Measurements from ENCODE around the gene NUDT22.

Gene NUDT22

DNA sequence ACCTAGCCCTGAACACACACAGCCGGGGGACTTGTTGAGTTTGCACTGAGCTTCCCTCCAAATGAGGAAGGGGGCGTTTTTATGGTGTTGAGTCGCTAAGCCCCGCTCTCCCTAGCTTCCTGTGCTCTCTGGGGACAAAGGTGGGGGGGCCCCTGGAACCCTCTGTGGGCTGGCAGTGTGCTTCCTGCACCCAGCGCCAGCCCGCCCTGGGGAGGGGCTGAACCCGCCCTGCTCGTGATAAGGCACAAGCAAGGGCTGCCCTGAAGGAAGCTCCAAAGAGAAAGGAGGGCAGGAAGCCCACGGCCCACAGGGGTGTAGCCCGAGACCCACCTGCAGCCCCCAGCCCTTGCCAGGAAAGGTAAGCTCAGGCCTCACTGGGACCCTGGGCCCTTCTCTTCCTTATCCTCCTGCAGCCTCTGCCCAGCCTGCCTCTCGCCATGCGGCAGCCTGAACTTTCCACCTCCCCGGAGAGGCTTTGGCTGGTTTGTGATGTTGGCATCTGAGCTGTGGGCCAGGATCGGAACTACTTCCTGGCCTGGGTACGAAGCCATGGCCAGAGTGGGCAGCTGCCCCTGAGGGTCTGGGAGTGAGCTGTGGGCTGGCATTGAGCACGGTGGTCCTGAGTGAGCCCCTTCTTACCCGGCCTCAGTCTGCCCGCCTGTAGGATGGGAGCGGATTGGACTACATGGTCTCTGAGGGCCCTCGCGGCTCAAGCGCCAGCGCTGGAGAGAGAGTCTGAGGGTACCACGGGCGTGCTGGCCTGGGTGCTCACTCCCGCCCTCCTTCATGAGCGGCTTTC lies 19.4 kb upstream of the NUDT22 start, which contains the start of gene FERMT3:
Gene FERMT3, plus strand, starts transcription at position 265 of the 799 bp plus-strand sequence. CDS start 644 bp downstream, outside the sequence.
- peak; percentile 49 to 65 for DNase-seq (ENCODE audit: low read depth in 1 of 2, low spot score in 1 of 2)

DNA sequence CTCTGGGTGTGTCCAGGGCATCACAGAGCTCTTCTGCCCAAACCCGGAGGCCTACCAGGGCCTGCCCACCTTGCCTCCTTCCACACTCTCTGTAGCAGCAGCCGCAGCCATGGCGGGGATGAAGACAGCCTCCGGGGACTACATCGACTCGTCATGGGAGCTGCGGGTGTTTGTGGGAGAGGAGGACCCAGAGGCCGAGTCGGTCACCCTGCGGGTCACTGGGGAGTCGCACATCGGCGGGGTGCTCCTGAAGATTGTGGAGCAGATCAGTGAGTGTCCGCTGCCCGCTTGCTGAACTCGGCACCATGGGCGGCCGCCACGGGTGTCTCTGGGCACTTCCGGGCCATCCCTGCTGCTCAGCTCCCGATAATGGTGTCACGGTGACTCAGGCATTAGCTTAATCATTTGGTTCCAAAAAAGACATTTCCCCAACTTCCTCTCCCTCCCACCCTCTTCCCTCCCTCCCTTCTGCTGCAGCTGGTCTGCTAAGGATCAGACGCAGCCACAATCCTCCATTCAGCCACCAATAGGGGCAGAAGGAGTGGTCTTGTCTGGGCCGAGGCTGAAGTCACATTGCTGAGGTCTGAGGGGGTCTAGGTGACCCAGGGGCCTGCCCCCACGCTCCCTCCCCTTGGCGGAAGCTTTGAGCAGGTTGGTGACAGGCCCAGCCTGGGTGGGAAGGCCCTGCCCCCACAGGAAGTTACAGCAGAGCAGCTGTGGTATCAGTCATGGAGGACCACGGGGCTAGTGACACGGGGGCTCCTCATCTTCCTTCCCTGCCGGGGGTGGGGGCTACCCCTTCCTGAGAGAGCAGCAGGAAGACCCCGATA lies 18.6 kb upstream of the NUDT22 start:
- peak; percentile 54 to 66 for DNase-seq (ENCODE audit: low read depth in 1 of 2, low spot score in 1 of 2)

DNA sequence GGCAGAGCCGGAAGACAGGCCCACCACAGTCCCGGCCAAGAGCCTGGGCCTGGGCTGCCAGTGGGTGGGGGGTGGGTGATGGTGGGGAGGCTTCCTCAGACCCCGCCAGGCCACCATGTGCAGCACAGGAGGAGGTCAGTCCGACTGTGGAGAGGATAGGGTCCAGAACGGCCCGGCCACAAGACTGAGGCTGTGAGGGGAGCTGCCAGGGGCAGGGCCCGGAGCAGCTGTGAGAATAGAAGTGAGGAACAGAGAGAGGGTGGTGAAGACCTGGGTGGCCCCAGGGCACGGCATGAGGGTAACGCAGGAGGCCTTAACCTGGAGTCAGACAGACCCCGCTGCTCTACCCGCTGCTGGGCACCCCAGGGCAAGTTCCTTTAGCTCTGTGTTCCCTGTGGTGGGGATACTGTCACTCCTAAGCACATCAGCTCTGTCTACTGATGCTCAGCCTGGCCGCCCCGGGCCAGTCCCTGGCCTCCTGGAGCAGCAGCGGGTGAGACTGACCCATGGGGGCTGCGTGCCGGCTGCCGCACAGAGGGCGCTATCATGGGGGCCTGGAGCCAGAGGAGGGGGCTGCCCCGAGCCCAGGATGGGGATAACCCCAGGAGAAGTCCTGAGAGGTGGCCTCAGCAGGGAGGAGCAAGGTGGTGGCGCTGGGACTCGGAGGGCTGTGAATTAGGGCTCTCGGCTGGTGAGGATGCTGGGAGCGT lies 17.8 kb upstream of the NUDT22 start:
- no peak for DNase-seq (ENCODE audit: low read depth in 1 of 2, low spot score in 1 of 2)

DNA sequence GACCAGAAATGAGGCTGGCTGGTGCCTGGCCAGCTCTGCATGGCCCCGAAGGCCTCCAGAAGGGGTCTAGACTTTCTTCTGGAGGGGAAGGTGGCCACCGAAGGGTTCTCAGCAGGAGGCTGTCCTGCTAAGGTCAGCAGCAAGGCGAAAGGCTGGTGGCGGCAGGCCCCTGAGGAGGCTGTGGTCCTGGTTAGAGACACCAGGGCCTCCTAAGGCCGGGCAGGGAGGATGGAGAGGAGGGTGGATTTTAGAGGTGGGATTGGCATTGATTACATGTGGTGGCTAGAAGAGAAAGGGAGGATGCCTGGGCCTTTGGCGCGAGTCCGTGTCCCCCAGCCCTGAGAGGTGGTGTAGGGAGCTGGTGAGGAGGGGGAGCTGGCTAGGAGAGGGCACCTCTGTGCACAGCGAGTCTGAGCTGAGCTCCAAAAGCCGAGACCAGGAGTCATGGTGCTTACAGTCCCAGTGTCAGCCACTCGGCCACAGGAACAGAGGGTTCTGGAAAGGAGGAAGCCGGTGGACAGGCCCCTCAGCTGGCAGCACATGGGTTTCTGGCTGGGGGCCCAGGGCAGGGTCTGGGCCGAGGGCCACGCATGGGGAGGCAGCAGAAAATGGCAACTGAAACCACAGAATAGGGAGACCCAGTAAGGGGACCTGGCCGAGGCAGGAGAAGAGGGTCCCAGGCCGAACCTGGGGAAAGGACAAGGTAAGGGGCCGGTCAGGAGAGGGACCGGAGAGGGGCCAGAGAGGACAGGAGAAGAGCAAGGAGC lies 17.1 kb upstream of the NUDT22 start:
- no peak for DNase-seq (ENCODE audit: low read depth in 1 of 2, low spot score in 1 of 2)

DNA sequence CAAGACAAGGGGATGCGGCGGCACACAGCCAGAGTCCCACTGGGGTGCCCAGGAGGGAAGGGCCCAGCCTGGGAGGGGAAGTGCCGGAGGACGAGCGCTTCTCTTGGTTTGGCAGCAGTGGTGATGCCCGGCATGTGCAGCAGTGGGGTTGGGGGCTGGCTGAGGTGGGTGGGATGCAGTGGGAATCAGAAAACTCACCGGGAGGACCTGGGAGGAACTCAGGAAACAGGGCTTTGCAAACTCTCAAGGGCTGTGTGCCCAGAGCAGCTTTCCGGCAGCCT lies 16.6 kb upstream of the NUDT22 start:
- DNase-seq (ENCODE audit: low read depth in 1 of 2, low spot score in 1 of 2): no peak

DNA sequence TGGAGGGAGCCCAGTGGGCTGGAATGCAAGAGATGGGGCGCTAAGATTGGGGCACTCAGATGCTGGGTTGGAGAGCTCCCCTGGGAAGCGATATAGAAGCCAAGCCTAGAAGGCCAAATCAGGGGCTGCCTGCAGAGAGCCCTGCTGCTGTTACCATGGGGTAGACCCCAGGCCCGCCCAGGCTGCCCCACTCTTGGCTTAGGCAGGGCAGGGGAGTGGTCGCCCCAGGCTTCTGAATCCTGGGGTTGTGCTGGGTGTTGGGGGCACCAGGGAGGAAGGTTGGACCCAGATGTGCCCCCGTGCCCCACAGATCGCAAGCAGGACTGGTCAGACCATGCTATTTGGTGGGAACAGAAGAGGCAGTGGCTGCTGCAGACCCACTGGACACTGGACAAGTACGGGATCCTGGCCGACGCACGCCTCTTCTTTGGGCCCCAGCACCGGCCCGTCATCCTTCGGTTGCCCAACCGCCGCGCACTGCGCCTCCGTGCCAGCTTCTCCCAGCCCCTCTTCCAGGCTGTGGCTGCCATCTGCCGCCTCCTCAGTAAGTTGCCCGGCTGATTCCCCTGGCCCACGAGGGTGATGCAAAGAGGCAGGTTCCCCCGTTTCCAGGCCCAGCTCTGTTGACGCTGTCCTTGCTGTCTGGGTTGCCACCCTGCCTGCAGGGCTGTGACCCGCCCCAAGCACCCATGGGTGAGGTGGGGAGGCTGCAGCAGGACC lies 15.6 kb upstream of the NUDT22 start:
- DNase-seq (ENCODE audit: low read depth in 1 of 2, low spot score in 1 of 2): no peak

DNA sequence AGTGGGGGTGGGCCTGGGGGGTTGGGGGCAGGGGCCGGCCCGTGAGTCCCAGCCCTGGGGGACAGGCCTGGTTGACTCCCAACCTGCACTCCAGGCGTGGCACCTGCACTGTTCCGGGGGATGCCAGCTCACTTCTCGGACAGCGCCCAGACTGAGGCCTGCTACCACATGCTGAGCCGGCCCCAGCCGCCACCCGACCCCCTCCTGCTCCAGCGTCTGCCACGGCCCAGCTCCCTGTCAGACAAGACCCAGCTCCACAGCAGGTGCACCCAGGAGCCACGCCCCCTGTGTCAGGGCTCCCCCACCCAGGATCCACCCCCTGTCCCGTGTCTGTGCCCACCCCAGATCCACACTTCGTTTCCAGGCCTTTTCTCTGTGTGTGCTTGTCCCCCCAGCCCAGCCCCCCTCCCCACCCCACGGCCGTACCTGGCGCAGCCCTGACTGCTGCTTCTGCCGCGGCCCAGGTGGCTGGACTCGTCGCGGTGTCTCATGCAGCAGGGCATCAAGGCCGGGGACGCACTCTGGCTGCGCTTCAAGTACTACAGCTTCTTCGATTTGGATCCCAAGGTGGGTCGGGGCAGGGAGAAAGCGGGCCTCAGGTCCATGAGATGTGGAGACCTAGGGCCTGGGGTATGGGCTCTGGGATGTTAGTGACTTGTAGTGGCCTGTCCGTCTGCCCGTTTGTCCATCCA lies 14.7 kb upstream of the NUDT22 start:
- DNase-seq (ENCODE audit: low read depth in 1 of 2, low spot score in 1 of 2): no peak

DNA sequence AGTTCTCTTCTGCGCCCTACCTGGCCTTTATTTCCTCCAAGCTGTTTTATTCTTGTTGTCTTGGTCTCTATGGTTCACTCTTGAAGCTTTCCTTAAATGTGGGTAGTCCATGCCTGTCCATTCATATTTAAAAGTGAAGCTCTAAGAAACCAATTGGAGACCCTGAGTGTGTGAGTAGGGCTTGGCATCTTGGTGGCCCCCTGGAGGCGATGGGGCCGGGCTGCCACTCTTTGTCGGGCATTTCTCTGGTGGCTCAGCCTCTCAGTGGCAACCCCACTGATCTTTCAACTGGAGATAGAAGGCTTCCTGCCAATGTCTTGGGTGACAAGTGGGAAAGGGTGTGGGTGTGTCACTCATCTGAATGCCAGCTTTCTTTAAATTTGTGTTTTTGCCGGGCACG lies 9.2 kb upstream of the NUDT22 start:
- no peak for DNase-seq (ENCODE audit: low read depth in 1 of 2, low spot score in 1 of 2)

DNA sequence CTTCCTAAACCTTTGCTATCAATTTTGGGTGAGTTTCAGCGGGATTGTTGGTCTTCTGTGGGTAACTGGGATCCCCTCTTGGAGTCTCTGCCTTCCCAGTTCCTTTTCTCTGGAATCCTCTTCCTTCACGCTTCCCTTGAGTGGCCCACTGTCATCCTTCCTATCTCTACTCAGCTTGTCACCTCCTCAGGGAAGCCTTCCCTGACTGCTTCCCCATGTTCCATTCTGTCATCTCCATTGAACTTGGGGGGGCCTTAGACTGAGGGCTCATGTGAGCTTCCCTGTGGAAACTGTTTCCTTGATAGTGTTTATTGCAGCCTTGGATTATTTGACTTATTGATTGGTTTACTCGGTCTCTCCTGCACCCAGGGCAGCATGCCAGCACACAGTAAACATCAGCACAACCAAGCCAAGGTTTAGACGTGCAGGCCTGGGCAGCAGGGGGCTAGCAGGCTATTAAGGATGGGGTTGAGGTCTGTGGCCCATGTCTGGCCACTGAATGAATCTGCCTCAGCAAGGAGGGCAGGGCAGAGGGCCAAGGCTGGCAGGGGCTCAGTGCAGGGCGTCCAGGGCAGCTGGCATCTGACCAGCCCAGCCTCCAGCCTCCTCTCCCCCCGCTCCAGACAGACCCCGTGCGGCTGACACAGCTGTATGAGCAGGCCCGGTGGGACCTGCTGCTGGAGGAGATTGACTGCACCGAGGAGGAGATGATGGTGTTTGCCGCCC lies 7.3 kb upstream of the NUDT22 start:
- no peak for DNase-seq (ENCODE audit: low read depth in 1 of 2, low spot score in 1 of 2)

DNA sequence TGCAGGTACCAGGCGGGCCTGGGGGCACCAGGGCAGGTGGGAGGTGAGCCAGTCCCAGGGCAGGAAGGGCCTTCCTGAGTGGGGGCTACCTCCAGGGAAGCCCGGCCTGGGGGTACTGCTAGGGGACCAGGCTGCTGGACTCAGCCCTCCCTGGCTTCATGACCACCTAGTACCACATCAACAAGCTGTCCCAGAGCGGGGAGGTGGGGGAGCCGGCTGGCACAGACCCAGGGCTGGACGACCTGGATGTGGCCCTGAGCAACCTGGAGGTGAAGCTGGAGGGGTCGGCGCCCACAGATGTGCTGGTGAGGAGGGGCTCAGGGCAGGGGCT lies 6.8 kb upstream of the NUDT22 start:
- DNase-seq (ENCODE audit: low read depth in 1 of 2, low spot score in 1 of 2): no peak

DNA sequence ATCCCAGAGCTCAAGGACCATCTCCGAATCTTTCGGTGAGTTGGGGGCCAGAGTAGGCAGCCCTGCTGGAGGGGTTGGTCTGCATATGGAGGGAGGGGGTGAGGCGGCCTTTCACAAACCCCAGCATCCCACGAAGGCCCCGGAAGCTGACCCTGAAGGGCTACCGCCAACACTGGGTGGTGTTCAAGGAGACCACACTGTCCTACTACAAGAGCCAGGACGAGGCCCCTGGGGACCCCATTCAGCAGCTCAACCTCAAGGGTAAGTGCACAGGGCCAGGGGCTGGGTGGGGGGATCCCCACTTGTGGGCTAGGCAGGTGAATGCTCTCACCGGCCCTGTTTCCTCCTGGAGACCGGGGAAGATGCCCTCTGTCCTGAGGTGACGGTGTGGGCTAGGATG lies 6.3 kb upstream of the NUDT22 start:
- no peak for DNase-seq (ENCODE audit: low read depth in 1 of 2, low spot score in 1 of 2)

DNA sequence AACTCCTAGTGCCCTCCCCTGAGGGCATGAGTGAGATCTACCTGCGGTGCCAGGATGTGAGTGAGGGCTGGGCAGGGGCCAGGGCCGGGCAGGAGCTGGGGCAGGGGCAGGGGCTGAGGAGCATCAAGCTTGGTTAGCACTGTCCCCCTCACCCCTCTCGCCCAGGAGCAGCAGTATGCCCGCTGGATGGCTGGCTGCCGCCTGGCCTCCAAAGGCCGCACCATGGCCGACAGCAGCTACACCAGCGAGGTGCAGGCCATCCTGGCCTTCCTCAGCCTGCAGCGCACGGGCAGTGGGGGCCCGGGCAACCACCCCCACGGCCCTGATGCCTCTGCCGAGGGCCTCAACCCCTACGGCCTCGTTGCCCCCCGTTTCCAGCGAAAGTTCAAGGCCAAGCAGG lies 5.8 kb upstream of the NUDT22 start:
- no peak for DNase-seq (ENCODE audit: low read depth in 1 of 2, low spot score in 1 of 2)

DNA sequence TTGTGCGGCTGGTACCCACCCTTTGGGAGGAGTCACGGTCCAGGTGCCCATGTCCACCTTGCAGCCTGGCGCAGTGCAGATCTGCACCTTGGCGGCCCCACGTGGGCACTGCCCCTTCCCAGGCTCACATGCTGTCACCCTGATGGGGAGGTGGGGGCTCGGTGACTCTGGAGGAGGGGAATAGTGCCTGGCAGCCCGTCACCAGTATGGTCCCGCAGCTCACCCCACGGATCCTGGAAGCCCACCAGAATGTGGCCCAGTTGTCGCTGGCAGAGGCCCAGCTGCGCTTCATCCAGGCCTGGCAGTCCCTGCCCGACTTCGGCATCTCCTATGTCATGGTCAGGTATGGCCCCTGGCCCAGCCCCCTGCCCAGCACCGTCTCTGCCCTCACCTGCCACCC lies 5.3 kb upstream of the NUDT22 start:
- DNase-seq (ENCODE audit: low read depth in 1 of 2, low spot score in 1 of 2): no peak

DNA sequence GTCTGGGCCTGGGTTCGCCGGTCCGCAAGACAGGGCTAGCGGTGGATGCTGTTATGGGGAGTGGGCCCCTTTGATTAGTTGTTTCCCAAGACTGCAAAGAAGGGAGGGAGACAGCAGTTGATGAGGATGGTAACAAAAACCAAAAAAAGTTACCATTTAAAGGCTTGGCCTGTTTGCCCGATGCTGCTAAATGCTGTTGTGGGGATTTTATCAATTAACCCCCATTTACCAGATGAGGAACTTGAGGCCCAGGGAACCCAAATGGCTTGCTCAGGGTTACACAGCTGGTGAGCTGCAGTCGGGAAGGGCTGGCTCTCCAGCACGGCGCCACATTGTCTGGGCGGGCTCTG lies 3.4 kb upstream of the NUDT22 start:
- DNase-seq (ENCODE audit: low read depth in 1 of 2, low spot score in 1 of 2): no peak

DNA sequence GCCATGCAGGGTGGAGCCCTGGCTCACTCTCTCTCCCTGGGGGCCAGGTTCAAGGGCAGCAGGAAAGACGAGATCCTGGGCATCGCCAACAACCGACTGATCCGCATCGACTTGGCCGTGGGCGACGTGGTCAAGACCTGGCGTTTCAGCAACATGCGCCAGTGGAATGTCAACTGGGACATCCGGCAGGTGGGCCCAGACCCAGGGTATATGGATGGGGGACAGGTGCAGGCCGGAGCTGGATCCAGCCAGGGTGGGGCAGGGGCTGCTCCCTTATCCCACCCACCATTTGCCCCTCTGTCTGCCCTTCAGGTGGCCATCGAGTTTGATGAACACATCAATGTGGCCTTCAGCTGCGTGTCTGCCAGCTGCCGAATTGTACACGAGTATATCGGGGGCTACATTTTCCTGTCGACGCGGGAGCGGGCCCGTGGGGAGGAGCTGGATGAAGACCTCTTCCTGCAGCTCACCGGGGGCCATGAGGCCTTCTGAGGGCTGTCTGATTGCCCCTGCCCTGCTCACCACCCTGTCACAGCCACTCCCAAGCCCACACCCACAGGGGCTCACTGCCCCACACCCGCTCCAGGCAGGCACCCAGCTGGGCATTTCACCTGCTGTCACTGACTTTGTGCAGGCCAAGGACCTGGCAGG lies 2.9 kb upstream of the NUDT22 start:
- no peak for DNase-seq (ENCODE audit: low read depth in 1 of 2, low spot score in 1 of 2)

DNA sequence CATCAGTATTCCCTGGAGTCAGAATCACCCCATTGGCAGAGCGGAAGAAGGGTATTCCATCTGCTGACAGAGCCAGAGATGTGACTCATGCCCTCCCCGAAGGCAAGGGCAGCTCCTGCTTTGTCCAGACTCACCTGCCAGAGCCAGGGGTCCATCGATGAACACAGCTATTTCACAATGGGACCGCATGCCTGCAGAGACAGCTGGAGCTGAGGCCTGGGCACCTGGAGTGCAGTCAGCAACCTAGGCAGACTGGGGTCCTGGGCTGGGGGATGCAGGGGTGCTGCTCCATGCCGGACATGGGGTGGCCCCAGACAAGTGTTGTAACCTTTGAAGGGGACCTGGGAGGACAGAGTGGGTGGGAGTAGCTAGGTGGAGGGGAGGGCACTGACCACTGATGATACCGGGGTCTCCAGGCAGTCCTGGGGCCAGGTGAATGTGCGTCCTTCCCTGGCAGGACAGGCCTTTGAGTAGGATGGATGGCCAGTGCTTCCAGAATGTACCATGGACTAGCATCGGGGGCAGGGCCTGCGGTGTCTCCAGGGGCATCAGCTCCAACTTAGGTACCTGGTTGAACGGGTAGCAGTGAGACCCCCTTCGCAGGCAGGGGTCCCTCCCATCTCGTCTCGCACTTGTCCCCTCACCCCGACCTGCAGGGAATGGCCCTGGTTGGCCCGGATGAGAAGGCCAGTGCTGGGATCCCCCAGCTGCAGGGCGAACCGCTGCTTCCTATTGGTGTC lies 1.8 kb upstream of the NUDT22 start:
- no peak for DNase-seq (ENCODE audit: low read depth in 1 of 2, low spot score in 1 of 2)

DNA sequence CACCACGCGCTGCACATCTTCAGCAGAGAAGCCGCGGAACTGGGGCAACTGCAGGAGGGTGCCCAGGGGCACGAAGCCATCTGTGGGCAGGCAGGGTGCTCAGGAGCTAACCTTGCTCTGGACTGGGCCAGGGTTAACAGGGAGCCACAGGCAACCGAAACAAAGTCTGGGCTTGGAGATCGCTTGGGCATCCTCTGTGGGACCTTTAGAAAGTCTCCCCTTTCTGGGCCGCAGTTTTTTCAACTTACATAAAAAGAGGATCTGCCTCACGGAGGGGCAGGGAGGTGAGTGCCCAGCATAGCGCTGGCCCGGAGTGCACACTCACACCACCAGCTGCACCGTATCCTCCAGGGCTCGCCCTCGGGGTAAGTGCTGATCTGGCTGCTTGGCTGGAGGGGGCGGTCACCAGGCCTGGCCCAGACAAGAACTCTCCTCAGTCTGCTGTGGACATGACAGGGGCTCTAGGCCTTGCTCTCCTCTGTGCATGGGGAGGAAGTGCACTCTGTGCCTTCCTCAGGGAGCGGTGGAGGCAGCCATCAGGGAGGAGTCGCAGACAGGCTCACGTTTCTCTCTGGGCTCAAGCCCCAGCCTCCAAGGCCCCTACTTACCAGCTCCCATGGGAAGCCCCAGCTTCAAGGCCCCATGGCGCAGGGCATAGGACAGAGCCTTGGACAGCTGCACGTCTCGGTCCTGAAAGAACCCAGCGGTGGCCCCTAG lies 1.0 kb upstream of the NUDT22 start:
- DNase-seq (ENCODE audit: low read depth in 1 of 2, low spot score in 1 of 2): no peak
